ENCODE results near the gene TBC1D22B. TPM values are rescaled to one million over a fixed set of nuclear protein-coding genes. Genes with fewer than 3 reads are reported as not detected.
A peak's percentile ranks its signal among the peaks of the same experiment; 100 is the strongest.

Gene TBC1D22B
- polyA plus RNA-seq, 1 of the 3 experiments (the other 2 are of a cell fraction) = 5.3 TPM

DNA sequence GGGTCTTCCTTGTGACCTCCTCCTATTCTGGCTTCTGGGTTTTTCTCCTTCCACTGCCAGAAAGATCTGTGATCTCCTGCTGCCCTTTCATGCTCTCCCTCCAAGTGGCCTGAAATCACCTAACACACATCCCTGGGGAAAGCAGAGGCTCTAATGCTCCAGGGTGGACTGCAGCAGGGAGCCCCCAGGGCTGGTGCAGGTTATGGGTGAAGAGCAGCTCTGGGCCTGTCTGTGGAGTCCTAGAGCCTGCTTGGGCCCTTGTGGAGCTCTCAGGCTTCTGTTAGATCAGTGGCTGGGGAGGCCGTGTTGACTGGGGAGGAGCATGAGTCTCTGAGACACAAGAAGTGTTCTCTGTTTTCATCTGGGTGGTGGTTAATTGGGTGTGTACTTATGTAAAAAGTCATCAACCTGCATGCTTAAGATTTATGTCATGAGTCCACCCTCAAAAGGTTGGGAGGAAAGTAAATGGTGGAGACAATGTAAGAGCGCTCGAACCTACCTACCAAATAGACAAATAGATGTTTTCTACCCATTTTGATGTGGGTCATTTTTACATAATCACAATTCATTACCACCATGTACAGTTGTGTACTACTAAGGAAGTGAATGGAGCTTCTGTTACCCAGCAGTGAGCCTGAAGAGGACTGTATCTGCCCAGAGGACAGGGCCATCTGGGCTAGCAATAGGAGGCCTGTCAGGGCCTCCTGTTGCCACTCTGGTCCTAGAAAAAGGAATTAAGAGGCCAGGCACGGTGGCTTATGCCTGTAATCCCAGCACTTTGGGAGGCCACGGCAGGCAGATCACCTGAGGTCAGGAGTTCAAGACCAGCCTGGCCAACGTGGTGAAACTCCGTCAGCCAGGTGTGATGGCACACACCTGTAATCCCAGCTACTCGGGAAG is 64.2 kb downstream of the TBC1D22B start:
- no peak overlapping the region for H3K9ac ChIP-seq
- peaks cover 14 to 23% of the 10 kb centered on the region in 2 experiments; a peak in 3 of 4 replicates for H3K4me1 ChIP-seq (ENCODE audit: control insufficient read depth in 1 of 2, insufficient read depth in 2 of 2, low read depth in 1 of 2, low read length in 1 of 2)
- 94% methylated on average over 4 of the region's 8 CpGs for WGBS (ENCODE audit: low lambda C conversion rate)
- no peak overlapping the region for H3K27ac ChIP-seq (ENCODE audit: low read depth in 2 of 2, low read length in 1 of 2)
- ChIA-PET POLR2A (no interaction called here), CTCF (interaction anchor here (0.7 to 3.0 kb wide), 3 partner anchors 41 to 370 kb away, joined by 3 to 11 read pairs (median 4); no protein-coding TSS in a partner anchor)
- H3K9me3 ChIP-seq = no peaks in the 10 kb centered on the region
- H3K4me2 ChIP-seq = no peak overlapping the region
- no peak for DNase-seq
- H3K27me3 ChIP-seq (ENCODE audit: insufficient read depth) = no peaks in the 10 kb centered on the region
- H3K4me3 ChIP-seq (ENCODE audit: low read depth in 2 of 2, low read length in 1 of 2) = no peak overlapping the region
- no peaks in the 10 kb centered on the region for H3K79me2 ChIP-seq (ENCODE audit: insufficient read depth)
- H2AFZ ChIP-seq (ENCODE audit: low read depth) = no peak overlapping the region
- peaks cover 10% of the 10 kb centered on the region; the same call in 1 of the 2 replicates for H4K20me1 ChIP-seq (ENCODE audit: insufficient read depth)
- H3K36me3 ChIP-seq (replicated peaks in 1 of 2; ENCODE audit: control insufficient read depth in 1 of 2, insufficient read depth in 2 of 2, low read length in 1 of 2) = peaks cover 9 to 36% of the 10 kb centered on the region in 2 experiments
- no peak for TF ChIP-seq EZH2phosphoT487 (IDR thresholded peaks at IDR 0.05; ENCODE audit: borderline replicate concordance, low read depth)
- no peak for TF ChIP-seq NRF1 (IDR thresholded peaks at IDR 0.05; ENCODE audit: low read depth, low read length)
- TF ChIP-seq POLR2AphosphoS5 (IDR thresholded peaks at IDR 0.05; ENCODE audit: low read depth, low read length) = no peak
- TF ChIP-seq, protein P1, sequence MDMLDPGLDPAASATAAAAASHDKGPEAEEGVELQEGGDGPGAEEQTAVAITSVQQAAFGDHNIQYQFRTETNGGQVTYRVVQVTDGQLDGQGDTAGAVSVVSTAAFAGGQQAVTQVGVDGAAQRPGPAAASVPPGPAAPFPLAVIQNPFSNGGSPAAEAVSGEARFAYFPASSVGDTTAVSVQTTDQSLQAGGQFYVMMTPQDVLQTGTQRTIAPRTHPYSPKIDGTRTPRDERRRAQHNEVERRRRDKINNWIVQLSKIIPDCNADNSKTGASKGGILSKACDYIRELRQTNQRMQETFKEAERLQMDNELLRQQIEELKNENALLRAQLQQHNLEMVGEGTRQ (IDR thresholded peaks at IDR 0.05; ENCODE audit: borderline replicate concordance, low read depth, low read length) = no peak
- TF ChIP-seq, protein P2, sequence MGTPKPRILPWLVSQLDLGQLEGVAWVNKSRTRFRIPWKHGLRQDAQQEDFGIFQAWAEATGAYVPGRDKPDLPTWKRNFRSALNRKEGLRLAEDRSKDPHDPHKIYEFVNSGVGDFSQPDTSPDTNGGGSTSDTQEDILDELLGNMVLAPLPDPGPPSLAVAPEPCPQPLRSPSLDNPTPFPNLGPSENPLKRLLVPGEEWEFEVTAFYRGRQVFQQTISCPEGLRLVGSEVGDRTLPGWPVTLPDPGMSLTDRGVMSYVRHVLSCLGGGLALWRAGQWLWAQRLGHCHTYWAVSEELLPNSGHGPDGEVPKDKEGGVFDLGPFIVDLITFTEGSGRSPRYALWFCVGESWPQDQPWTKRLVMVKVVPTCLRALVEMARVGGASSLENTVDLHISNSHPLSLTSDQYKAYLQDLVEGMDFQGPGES (IDR thresholded peaks at IDR 0.05; ENCODE audit: low read depth, low read length) = no peak
- TF ChIP-seq, protein P3, sequence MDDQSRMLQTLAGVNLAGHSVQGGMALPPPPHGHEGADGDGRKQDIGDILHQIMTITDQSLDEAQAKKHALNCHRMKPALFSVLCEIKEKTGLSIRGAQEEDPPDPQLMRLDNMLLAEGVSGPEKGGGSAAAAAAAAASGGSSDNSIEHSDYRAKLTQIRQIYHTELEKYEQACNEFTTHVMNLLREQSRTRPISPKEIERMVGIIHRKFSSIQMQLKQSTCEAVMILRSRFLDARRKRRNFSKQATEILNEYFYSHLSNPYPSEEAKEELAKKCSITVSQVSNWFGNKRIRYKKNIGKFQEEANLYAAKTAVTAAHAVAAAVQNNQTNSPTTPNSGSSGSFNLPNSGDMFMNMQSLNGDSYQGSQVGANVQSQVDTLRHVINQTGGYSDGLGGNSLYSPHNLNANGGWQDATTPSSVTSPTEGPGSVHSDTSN (IDR thresholded peaks at IDR 0.05) = no peak
- no peak for TF ChIP-seq FOXM1 (IDR thresholded peaks at IDR 0.05; ENCODE audit: low read depth)
- no peak for TF ChIP-seq CHD2 (IDR thresholded peaks at IDR 0.05; ENCODE audit: low read length, partially characterized antibody)
- H3K9me2 ChIP-seq = no peaks in the 10 kb centered on the region
- H3F3A ChIP-seq (replicated peaks; ENCODE audit: insufficient read depth) = peaks cover 27% of the 10 kb centered on the region

DNA sequence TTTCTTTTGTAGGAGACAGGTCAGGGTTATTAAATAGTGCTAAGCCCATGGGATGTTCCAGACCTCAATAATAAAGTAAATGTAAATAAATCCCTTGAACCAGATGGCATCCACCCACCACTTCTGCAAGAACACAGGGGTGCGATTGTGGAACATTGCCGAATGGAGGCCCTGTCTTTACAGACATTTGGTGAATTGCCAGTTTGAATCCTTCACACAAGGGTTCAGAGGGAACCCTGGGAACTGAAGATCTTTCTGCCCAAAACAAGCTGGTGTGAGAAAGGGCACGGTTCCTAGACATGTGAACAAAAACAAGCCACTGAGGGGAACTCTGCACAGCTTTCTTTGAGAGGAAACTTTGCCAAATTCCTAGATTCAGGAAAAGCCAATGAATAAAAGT is 66.0 kb downstream of the TBC1D22B start:
- no peaks in the 10 kb centered on the region for H3K27me3 ChIP-seq (ENCODE audit: insufficient read depth)
- H3K4me3 ChIP-seq (ENCODE audit: low read depth in 2 of 2, low read length in 1 of 2) = no peak overlapping the region
- ChIA-PET POLR2A (no interaction called here), CTCF (interaction anchor here (0.9 to 1.4 kb wide), 4 partner anchors 10 to 781 kb away, joined by 3 to 7 read pairs (median 4); no protein-coding TSS in a partner anchor)
- H3K79me2 ChIP-seq (ENCODE audit: insufficient read depth) = no peaks in the 10 kb centered on the region
- H3K9ac ChIP-seq = no peak overlapping the region
- peak; percentile 32 for DNase-seq
- H3K36me3 ChIP-seq (replicated peaks in 1 of 2; ENCODE audit: control insufficient read depth in 1 of 2, insufficient read depth in 2 of 2, low read length in 1 of 2) = peaks cover 0 to 18% of the 10 kb centered on the region in 2 experiments
- H3K27ac ChIP-seq (ENCODE audit: low read depth in 2 of 2, low read length in 1 of 2) = peak overlapping the region in 1 of 2 experiments; percentile 65; a peak in 2 of 4 replicates
- H4K20me1 ChIP-seq (ENCODE audit: insufficient read depth) = peaks cover 10% of the 10 kb centered on the region; the same call in 1 of the 2 replicates
- TF ChIP-seq, protein P3 (IDR thresholded peaks at IDR 0.05) = no peak
- peak; percentile 32; the same call in 1 of the 2 replicates for TF ChIP-seq RCOR1 (IDR thresholded peaks at IDR 0.05; ENCODE audit: low read length)
- no peak for TF ChIP-seq MXI1 (IDR thresholded peaks at IDR 0.05; ENCODE audit: low read depth, low read length)
- no peaks in the 10 kb centered on the region for H3K9me3 ChIP-seq
- H3K4me1 ChIP-seq (ENCODE audit: control insufficient read depth in 1 of 2, insufficient read depth in 2 of 2, low read depth in 1 of 2, low read length in 1 of 2) = peaks cover 14 to 20% of the 10 kb centered on the region in 2 experiments; a peak in 3 of 4 replicates
- H3K9me2 ChIP-seq = no peaks in the 10 kb centered on the region
- peaks cover 27% of the 10 kb centered on the region for H3F3A ChIP-seq (replicated peaks; ENCODE audit: insufficient read depth)
- H2AFZ ChIP-seq (ENCODE audit: low read depth) = no peak overlapping the region
- H3K4me2 ChIP-seq = peak overlapping the region; percentile 31; the same call in 1 of the 2 replicates
- WGBS (ENCODE audit: low lambda C conversion rate) = 54% methylated on average over 3 of the region's 3 CpGs
